Fibroblast of lung (primary cell): Measurements from ENCODE around the gene LIF. TPM values are rescaled to one million over a fixed set of nuclear protein-coding genes. Genes with fewer than 3 reads are reported as not detected.

Source experiments
- DNase-seq, 2 donors: peaks; one replicate each; pipeline versions ENCODE4 v3.0.0 to v3.0.0-alpha.2; 2010; ENCODE audit warnings: low read depth in 2 of 2
- H2AFZ ChIP-seq: 2 replicates; pipeline ENCODE4 v1.5.1; 2012; ENCODE audit warnings: low read length, control low read depth, inconsistent platforms
- H3K27ac ChIP-seq: 2 replicates; pipeline ENCODE4 v1.5.1; 2011; ENCODE audit warnings: low read length, control low read depth; ENCODE audit not compliant: insufficient read depth
- H3K27me3 ChIP-seq: 2 replicates; pipeline ENCODE4 v1.5.1; 2011; ENCODE audit warnings: mild to moderate bottlenecking, low read length; ENCODE audit not compliant: control insufficient read depth, insufficient read depth
- H3K36me3 ChIP-seq: 2 replicates; pipeline ENCODE4 v1.5.1; 2011; ENCODE audit warnings: low read length; ENCODE audit not compliant: control insufficient read depth, insufficient read depth
- H3K4me1 ChIP-seq: 2 replicates; pipeline ENCODE4 v1.5.1; 2011; ENCODE audit warnings: low read length; ENCODE audit not compliant: control insufficient read depth, insufficient read depth; ENCODE audit errors: extremely low read depth
- H3K4me2 ChIP-seq: 2 replicates; pipeline ENCODE4 v1.5.1; 2011; ENCODE audit warnings: low read length, control low read depth; ENCODE audit not compliant: insufficient read depth; ENCODE audit errors: extremely low read depth
- H3K4me3 ChIP-seq, 4 experiments: fragments of 200-600 bp in 1 of 4; sonication (generic) in 1 of 4; replicated peaks in 1 of 4; 2 replicates each; pipeline ENCODE4 v1.5.1; 2011 to 2016; ENCODE audit warnings: low read length in 4 of 4, low read depth in 3 of 4, mild to moderate bottlenecking in 3 of 4, control low read depth in 2 of 4, inconsistent platforms in 1 of 4, mixed read lengths in 1 of 4; ENCODE audit not compliant: insufficient read depth in 1 of 4; ENCODE audit errors: control extremely low read depth in 1 of 4
- H3K79me2 ChIP-seq: 2 replicates; pipeline ENCODE4 v1.5.1; 2012; ENCODE audit warnings: mild to moderate bottlenecking, low read length, inconsistent platforms; ENCODE audit not compliant: control insufficient read depth, insufficient read depth
- H3K9ac ChIP-seq: 2 replicates; pipeline ENCODE4 v1.5.1; 2011; ENCODE audit warnings: mild to moderate bottlenecking, low read length, control low read depth; ENCODE audit not compliant: insufficient read depth
- H3K9me3 ChIP-seq: 2 replicates; pipeline ENCODE4 v1.5.1; 2012; ENCODE audit warnings: low read depth, low read length; ENCODE audit not compliant: control insufficient read depth, insufficient read depth
- H4K20me1 ChIP-seq: 2 replicates; pipeline ENCODE4 v1.5.1; 2011; ENCODE audit warnings: low read length; ENCODE audit not compliant: control insufficient read depth, insufficient read depth; ENCODE audit errors: extremely low read depth
- CTCF ChIP-seq, 2 donors: IDR thresholded peaks in 1 of 2; conservative IDR thresholded peaks in 1 of 2; 1 replicate in 1 of 2; 2 replicates in 1 of 2; pipeline ENCODE4 v1.5.1; 2011 to 2012; ENCODE audit warnings: low read length in 2 of 2, control low read depth in 1 of 2, inconsistent platforms in 1 of 2, low read depth in 1 of 2, mild to moderate bottlenecking in 1 of 2
- EZH2 ChIP-seq: IDR thresholded peaks from 2 replicates; pipeline ENCODE4 v1.5.1; 2012; ENCODE audit warnings: low read length, control low read depth, mild to moderate bottlenecking; ENCODE audit errors: missing control alignments
- polyA plus RNA-seq, 2 donors: library from polyadenylated mRNA; depleted of rRNA in 1 of 2; stranded (reverse) in 1 of 2; unstranded in 1 of 2; fragments of >200 nt; gene quantifications; 2 replicates each; pipeline ENCODE4 v1.2.1, GENCODE V29; 2011 to 2012; ENCODE audit warnings: missing spikeins in 1 of 2
- total RNA-seq: library from RNA; depleted of rRNA; stranded (reverse); fragments of >200 nt; gene quantifications from 2 replicates; pipeline ENCODE4 v1.2.1, GENCODE V29; 2014

LIF gene
- total and polyA plus RNA-seq, 2 donors (not counting 1 experiment from before 2014, with no cell fraction given), result 4.5 to 11.2 TPM

GRCh38 chr22:30214703-30215407 is 31.7 kb downstream of the LIF start:
- TF ChIP-seq CTCF (conservative IDR thresholded peaks at IDR 0.05 in 1 of 2, IDR thresholded peaks at IDR 0.05 in 1 of 2; ENCODE audit: low read depth in 1 of 2, low read length in 2 of 2), result no peak
- TF ChIP-seq EZH2, result no peak
- Histone ChIP-seq H3K9ac (no peak overlapping the region), H3K9me3 (no peaks in the 10 kb centered on the region), H3K79me2 (no peaks in the 10 kb centered on the region), H2AFZ (no peak overlapping the region), H3K27me3 (no peaks in the 10 kb centered on the region), H3K4me2 (no peak overlapping the region), H3K4me3 (no peak overlapping the region), H3K4me1 (peaks cover 15% of the 10 kb centered on the region), H3K27ac (no peak overlapping the region), H3K36me3 (no peaks in the 10 kb centered on the region), H4K20me1 (no peaks in the 10 kb centered on the region)
- no peak for DNase-seq

- H3K79me2 ChIP-seq, result no peaks in the 10 kb centered on the region
- peak overlapping the region; percentile 92 for H3K27ac ChIP-seq
- H3K27me3 ChIP-seq, result no peaks in the 10 kb centered on the region
- H3K9me3 ChIP-seq, result no peaks in the 10 kb centered on the region
- no peak for TF ChIP-seq CTCF (conservative IDR thresholded peaks at IDR 0.05 in 1 of 2, IDR thresholded peaks at IDR 0.05 in 1 of 2; ENCODE audit: low read depth in 1 of 2, low read length in 2 of 2)
- H2AFZ ChIP-seq, result no peak overlapping the region
- no peaks in the 10 kb centered on the region for H3K36me3 ChIP-seq
- no peak overlapping the region for H3K4me3 ChIP-seq
- H3K9ac ChIP-seq, result peak overlapping the region; percentile 28
- peaks cover 24% of the 10 kb centered on the region for H3K4me1 ChIP-seq
- no peak overlapping the region for H3K4me2 ChIP-seq
- no peaks in the 10 kb centered on the region for H4K20me1 ChIP-seq
- DNase-seq, result peak in 1 of 2 donors; percentile 80
These were observed 33.5 kb downstream of the LIF start for GRCh38 chr22:30212996-30213441.

GRCh38 chr22:30212363-30212995 is 34.1 kb downstream of the LIF start:
- H3K4me3 ChIP-seq, result no peak overlapping the region
- H3K4me2 ChIP-seq, result no peak overlapping the region
- peak overlapping the region; percentile 26 for H3K9ac ChIP-seq
- H3K27me3 ChIP-seq, result no peaks in the 10 kb centered on the region
- H2AFZ ChIP-seq, result no peak overlapping the region
- peak overlapping the region; percentile 92 for H3K27ac ChIP-seq
- no peaks in the 10 kb centered on the region for H3K9me3 ChIP-seq
- no peaks in the 10 kb centered on the region for H3K36me3 ChIP-seq
- TF ChIP-seq CTCF (conservative IDR thresholded peaks at IDR 0.05 in 1 of 2, IDR thresholded peaks at IDR 0.05 in 1 of 2; ENCODE audit: low read depth in 1 of 2, low read length in 2 of 2) (peak in 1 of 2 donors; percentile 19), EZH2 (no peak)
- peaks cover 28% of the 10 kb centered on the region for H3K4me1 ChIP-seq
- DNase-seq, result peak; percentile 90 to 97
- no peaks in the 10 kb centered on the region for H3K79me2 ChIP-seq
- H4K20me1 ChIP-seq, result no peaks in the 10 kb centered on the region
